HEK293 (cell line): ENCODE data around the gene RWDD1.

ENCODE experiments used
- CTCF ChIA-PET: fragments of 350-600 bp; formaldehyde crosslinking; extraction: SDS; loops from one replicate; lab custom pipeline; 2021; ENCODE audit warnings: antibody characterized with exemption; lab: Yijun Ruan, JAX
- POLR2A ChIA-PET: fragments of 300-600 bp; formaldehyde crosslinking; extraction: SDS; loops from one replicate; lab custom pipeline; 2020; ENCODE audit warnings: antibody characterized with exemption, inconsistent platforms; lab: Yijun Ruan, JAX
- H3K27ac ChIP-seq: fragments of 200-500 bp; sonication (Bioruptor generic); 2 replicates; pipeline ENCODE4 v1.5.1; 2014; ENCODE audit warnings: low read depth, low read length, control low read depth, inconsistent platforms; ENCODE audit errors: extremely low read depth
- H3K36me3 ChIP-seq, 2 experiments: fragments of 200-500 bp in 1 of 2; sonication (Bioruptor generic) in 1 of 2; 1 replicate in 1 of 2; 2 replicates in 1 of 2; pipeline ENCODE4 v1.5.1; 2014 to 2017; ENCODE audit warnings: inconsistent platforms in 2 of 2, low read length in 2 of 2; ENCODE audit not compliant: control insufficient read depth in 2 of 2, insufficient read depth in 1 of 2
- H3K4me1 ChIP-seq: fragments of 200-500 bp; sonication (Bioruptor generic); 2 replicates; pipeline ENCODE4 v1.5.1; 2014; ENCODE audit warnings: mild to moderate bottlenecking, low read length, inconsistent platforms; ENCODE audit not compliant: control insufficient read depth, insufficient read depth
- H3K4me3 ChIP-seq: 2 replicates; pipeline ENCODE4 v1.5.1; 2011; ENCODE audit warnings: low read depth, mild to moderate bottlenecking, control low read depth, low read length, moderate library complexity
- H3K9me3 ChIP-seq: fragments of 200-500 bp; sonication (Bioruptor generic); 2 replicates; pipeline ENCODE4 v1.5.1; 2014; ENCODE audit warnings: low read depth, low read length, inconsistent platforms; ENCODE audit not compliant: control insufficient read depth, insufficient read depth
- EGR2 ChIP-seq: fragments of 450-650 bp; formaldehyde crosslinking; IDR thresholded peaks from 2 replicates; pipeline ENCODE4 v1.5.1; 2016; ENCODE audit warnings: low read depth, missing biosample characterization, missing genetic modification characterization
- HIC1 ChIP-seq: fragments of 450-650 bp; formaldehyde crosslinking; IDR thresholded peaks from 2 replicates; pipeline ENCODE4 v1.5.1; 2016; ENCODE audit warnings: missing biosample characterization, missing genetic modification characterization
- IKZF3 ChIP-seq: fragments of 450-650 bp; IDR thresholded peaks from 2 replicates; pipeline ENCODE4 v1.5.0; 2018; ENCODE audit warnings: missing biosample characterization, mild to moderate bottlenecking, missing genetic modification characterization, moderate library complexity
- KLF16 ChIP-seq: fragments of 450-650 bp; formaldehyde crosslinking; IDR thresholded peaks from 2 replicates; pipeline ENCODE4 v1.5.1; 2017; ENCODE audit warnings: missing biosample characterization, missing genetic modification characterization
- KLF9 ChIP-seq: fragments of 450-650 bp; formaldehyde crosslinking; IDR thresholded peaks from 2 replicates; pipeline ENCODE4 v1.5.1; 2016; ENCODE audit warnings: missing biosample characterization, missing genetic modification characterization, low read depth
- PATZ1 ChIP-seq: fragments of 450-650 bp; formaldehyde crosslinking; IDR thresholded peaks from 2 replicates; pipeline ENCODE4 v1.5.1; 2016; ENCODE audit warnings: missing biosample characterization, missing genetic modification characterization
- SALL2 ChIP-seq: fragments of 450-650 bp; formaldehyde crosslinking; IDR thresholded peaks from 2 replicates; pipeline ENCODE4 v1.5.0; 2017; ENCODE audit warnings: missing biosample characterization, mild to moderate bottlenecking, missing genetic modification characterization, borderline replicate concordance
- YY1 ChIP-seq: fragments of 450-650 bp; formaldehyde crosslinking; IDR thresholded peaks from 2 replicates; pipeline ENCODE4 v1.5.1; 2018; ENCODE audit warnings: missing biosample characterization, missing genetic modification characterization
- YY2 ChIP-seq: fragments of 450-650 bp; formaldehyde crosslinking; IDR thresholded peaks from 2 replicates; pipeline ENCODE4 v1.5.1; 2016; ENCODE audit warnings: missing biosample characterization, missing genetic modification characterization
- ZBTB48 ChIP-seq: fragments of 450-650 bp; formaldehyde crosslinking; IDR thresholded peaks from 2 replicates; pipeline ENCODE4 v1.5.1; 2016; ENCODE audit warnings: missing biosample characterization, missing genetic modification characterization
- ZFP37 ChIP-seq: fragments of 450-650 bp; formaldehyde crosslinking; IDR thresholded peaks from 2 replicates; pipeline ENCODE4 v1.5.1; 2016; ENCODE audit warnings: missing biosample characterization, missing genetic modification characterization
- ZIC2 ChIP-seq: fragments of 450-650 bp; formaldehyde crosslinking; IDR thresholded peaks from 2 replicates; pipeline ENCODE4 v1.5.1; 2016; ENCODE audit warnings: missing biosample characterization, missing genetic modification characterization
- ZNF148 ChIP-seq: fragments of 450-650 bp; formaldehyde crosslinking; IDR thresholded peaks from 2 replicates; pipeline ENCODE4 v1.5.0; 2017; ENCODE audit warnings: missing biosample characterization, missing genetic modification characterization, borderline replicate concordance
- ZNF280C ChIP-seq: fragments of 450-650 bp; formaldehyde crosslinking; IDR thresholded peaks from 2 replicates; pipeline ENCODE4 v1.5.1; 2016; ENCODE audit warnings: missing biosample characterization, missing genetic modification characterization
- ZNF514 ChIP-seq: fragments of 450-650 bp; formaldehyde crosslinking; IDR thresholded peaks from 2 replicates; pipeline ENCODE4 v1.5.1; 2016; ENCODE audit warnings: missing biosample characterization, missing genetic modification characterization
- ZNF548 ChIP-seq: fragments of 450-650 bp; formaldehyde crosslinking; IDR thresholded peaks from 2 replicates; pipeline ENCODE4 v1.5.1; 2016; ENCODE audit warnings: missing biosample characterization, missing genetic modification characterization
- ZNF571 ChIP-seq: fragments of 450-650 bp; formaldehyde crosslinking; IDR thresholded peaks from 2 replicates; pipeline ENCODE4 v1.5.0; 2017; ENCODE audit warnings: missing biosample characterization, missing genetic modification characterization
- ZNF596 ChIP-seq: fragments of 450-650 bp; IDR thresholded peaks from 2 replicates; pipeline ENCODE4 v1.5.0; 2018; ENCODE audit warnings: missing biosample characterization, mild to moderate bottlenecking, missing genetic modification characterization, moderate library complexity
- ZNF707 ChIP-seq: fragments of 450-650 bp; formaldehyde crosslinking; IDR thresholded peaks from 2 replicates; pipeline ENCODE4 v1.5.1; 2016; ENCODE audit warnings: missing biosample characterization, missing genetic modification characterization
- ZSCAN16 ChIP-seq: fragments of 450-650 bp; formaldehyde crosslinking; IDR thresholded peaks from 2 replicates; pipeline ENCODE4 v1.5.1; 2016; ENCODE audit warnings: missing biosample characterization, missing genetic modification characterization
- ZSCAN18 ChIP-seq: fragments of 450-650 bp; formaldehyde crosslinking; IDR thresholded peaks from 2 replicates; pipeline ENCODE4 v1.5.1; 2016; ENCODE audit warnings: missing biosample characterization, missing genetic modification characterization
- ZSCAN30 ChIP-seq: fragments of 450-650 bp; IDR thresholded peaks from 2 replicates; pipeline ENCODE4 v1.5.1; 2018; ENCODE audit warnings: missing biosample characterization, mild to moderate bottlenecking, missing genetic modification characterization, moderate library complexity

Gene RWDD1

GRCh38 chr6:116545651-116546050 is 25.7 kb upstream of the RWDD1 start, which contains the start of gene TRAPPC3L:
TRAPPC3L (minus strand) TSS chr6:116545684; CDS start chr6:116545514, 170 bp downstream.
- no peaks in the 10 kb centered on the region for H3K9me3 ChIP-seq
- no peaks in the 10 kb centered on the region for H3K4me1 ChIP-seq
- H3K27ac ChIP-seq: no peak within 1 kb of the TSS
- ChIA-PET POLR2A (interaction anchor here (1.5 kb wide), 1 partner anchor 266 kb away, joined by 3 read pairs; the partner anchor contains the start of gene TSPYL1), CTCF (interaction anchor here (0.6 to 4.5 kb wide), 7 partner anchors 9 to 586 kb away, joined by 3 to 24 read pairs (median 4); no protein-coding TSS in a partner anchor)
- H3K4me3 ChIP-seq: no peak within 1 kb of the TSS
- no peak for TF ChIP-seq SALL2
- no peak for TF ChIP-seq ZNF571 (tag by site-specific recombination)
- TF ChIP-seq ZNF548 (tag by site-specific recombination): no peak
- TF ChIP-seq ZSCAN18 (tag by site-specific recombination): no peak
- no peak for TF ChIP-seq KLF9 (tag by site-specific recombination)
- no peak for TF ChIP-seq ZBTB48 (tag by site-specific recombination)
- TF ChIP-seq PATZ1: no peak
- TF ChIP-seq ZFP37 (tag by site-specific recombination): no peak
- no peak for TF ChIP-seq ZNF514
- no peaks in the 10 kb centered on the region for H3K36me3 ChIP-seq

GRCh38 chr6:116547358-116547757 is 23.9 kb upstream of the RWDD1 start:
- ChIA-PET CTCF (interaction anchor here (1.0 to 4.5 kb wide), 7 partner anchors 12 to 297 kb away, joined by 3 to 24 read pairs (median 3); partner anchors contain the start of gene CALHM5), POLR2A (no interaction called here)
- H3K27ac ChIP-seq: no peak overlapping the region
- H3K4me1 ChIP-seq: no peaks in the 10 kb centered on the region
- no peaks in the 10 kb centered on the region for H3K36me3 ChIP-seq
- TF ChIP-seq YY2 (no peak), ZIC2 (tag by site-specific recombination) (no peak)
- no peak overlapping the region for H3K4me3 ChIP-seq
- no peaks in the 10 kb centered on the region for H3K9me3 ChIP-seq

GRCh38 chr6:116550796-116551195 is 20.5 kb upstream of the RWDD1 start:
- H3K9me3 ChIP-seq: no peaks in the 10 kb centered on the region
- no peak overlapping the region for H3K4me3 ChIP-seq
- H3K4me1 ChIP-seq: no peaks in the 10 kb centered on the region
- ChIA-PET POLR2A (no interaction called here), CTCF (interaction anchor here (0.6 to 1.9 kb wide), 3 partner anchors 10 to 16 kb away, joined by 3 to 10 read pairs (median 6); no protein-coding TSS in a partner anchor)
- no peak overlapping the region for H3K27ac ChIP-seq
- no peaks in the 10 kb centered on the region for H3K36me3 ChIP-seq
- TF ChIP-seq YY1 (tag by site-specific recombination): no peak
- TF ChIP-seq KLF16 (tag by site-specific recombination): no peak
- no peak for TF ChIP-seq EGR2 (tag by site-specific recombination)
- TF ChIP-seq ZSCAN16: no peak
- TF ChIP-seq ZSCAN30 (tag by site-specific recombination): no peak
- TF ChIP-seq ZNF280C: no peak
- TF ChIP-seq ZNF707 (tag by site-specific recombination): no peak
- TF ChIP-seq ZNF596 (tag by site-specific recombination): no peak
- TF ChIP-seq IKZF3 (tag by site-specific recombination): no peak
- TF ChIP-seq HIC1 (tag by site-specific recombination): no peak
- no peak for TF ChIP-seq ZNF148 (tag by site-specific recombination)
